SK-N-SH treated with all-trans-retinoic acid at 6 μM for 48 hours (cell line): ENCODE results near the gene HGFAC.

ENCODE experiments used
- ATAC-seq: fragments of 200-7000 bp; cut with Tn5 transposase; 3 replicates; pipeline ENCODE4 v1.9.1; 2020; ENCODE audit warnings: mild to moderate bottlenecking, moderate library complexity
- ARNTL ChIP-seq: fragments of 450-650 bp; formaldehyde crosslinking; IDR thresholded peaks from 2 replicates; pipeline ENCODE4 v1.5.0; 2020; ENCODE audit warnings: low read depth, mild to moderate bottlenecking, moderate library complexity, borderline replicate concordance
- BACH2 ChIP-seq: fragments of 250-450 bp; sonication (Bioruptor Pico); IDR thresholded peaks from 2 replicates; pipeline ENCODE4 v1.9.0; 2021; ENCODE audit warnings: mild to moderate bottlenecking, borderline replicate concordance
- CREB5 ChIP-seq: fragments of 250-450 bp; sonication (Bioruptor Pico); IDR thresholded peaks from 2 replicates; pipeline ENCODE4 v1.5.1; 2020; ENCODE audit warnings: low read depth, mild to moderate bottlenecking, moderate library complexity
- CSDC2 ChIP-seq: fragments of 250-450 bp; sonication (Bioruptor Pico); IDR thresholded peaks from 2 replicates; pipeline ENCODE4 v1.5.0; 2020; ENCODE audit warnings: mild to moderate bottlenecking, moderate library complexity
- CSRNP3 ChIP-seq: fragments of 250-450 bp; sonication (Bioruptor Pico); IDR thresholded peaks from 2 replicates; pipeline ENCODE4 v1.5.1; 2021; ENCODE audit warnings: mild to moderate bottlenecking, moderate library complexity
- ESRRG ChIP-seq: fragments of 250-450 bp; sonication (Bioruptor Pico); IDR thresholded peaks from 2 replicates; pipeline ENCODE4 v1.6.1; 2021; ENCODE audit warnings: mild to moderate bottlenecking
- ISL1 ChIP-seq: fragments of 250-450 bp; sonication (Bioruptor Pico); IDR thresholded peaks from 2 replicates; pipeline ENCODE4 v2.1.2; 2022; ENCODE audit warnings: mild to moderate bottlenecking, moderate library complexity
- OSR1 ChIP-seq: fragments of 250-450 bp; sonication (Bioruptor Pico); IDR thresholded peaks from 2 replicates; pipeline ENCODE4 v1.8.0; 2022; ENCODE audit warnings: moderate library complexity, mild to moderate bottlenecking, inconsistent platforms
- PATZ1 ChIP-seq: fragments of 250-450 bp; sonication (Bioruptor Pico); IDR thresholded peaks from 2 replicates; pipeline ENCODE4 v1.8.0; 2020; ENCODE audit warnings: mild to moderate bottlenecking, moderate library complexity, borderline replicate concordance
- RARB ChIP-seq: fragments of 250-450 bp; sonication (Bioruptor Pico); IDR thresholded peaks from 2 replicates; pipeline ENCODE4 v1.8.0; 2021; ENCODE audit warnings: mild to moderate bottlenecking, moderate library complexity
- TCF4 ChIP-seq: fragments of 250-450 bp; sonication (Bioruptor Pico); IDR thresholded peaks from 2 replicates; pipeline ENCODE4 v1.8.0; 2021; ENCODE audit warnings: mild to moderate bottlenecking, moderate library complexity, borderline replicate concordance
- TOX ChIP-seq: fragments of 250-450 bp; sonication (Bioruptor Pico); IDR thresholded peaks from 2 replicates; pipeline ENCODE4 v1.8.0; 2021; ENCODE audit warnings: mild to moderate bottlenecking, moderate library complexity, borderline replicate concordance
- ZC3H10 ChIP-seq: fragments of 250-450 bp; sonication (Bioruptor Pico); IDR thresholded peaks from 2 replicates; pipeline ENCODE4 v1.5.1; 2021; ENCODE audit warnings: mild to moderate bottlenecking, moderate library complexity
- ZFP3 ChIP-seq: fragments of 250-450 bp; sonication (Bioruptor Pico); IDR thresholded peaks from 2 replicates; pipeline ENCODE4 v1.5.0; 2020; ENCODE audit warnings: mild to moderate bottlenecking, moderate library complexity
- ZNF565 ChIP-seq: fragments of 450-650 bp; formaldehyde crosslinking; conservative IDR thresholded peaks from 2 replicates; pipeline ENCODE4 v1.5.0; 2020; ENCODE audit warnings: low read depth, mild to moderate bottlenecking, moderate library complexity
- ZNF70 ChIP-seq: fragments of 450-650 bp; formaldehyde crosslinking; IDR thresholded peaks from 2 replicates; pipeline ENCODE4 v1.5.0; 2020; ENCODE audit warnings: mild to moderate bottlenecking, moderate library complexity
- ZNF8 ChIP-seq: fragments of 450-650 bp; formaldehyde crosslinking; IDR thresholded peaks from 2 replicates; pipeline ENCODE4 v1.5.0; 2020; ENCODE audit warnings: mild to moderate bottlenecking, moderate library complexity

HGFAC gene

GRCh38 chr4:3479358-3480101 lies 37.8 kb downstream of the HGFAC start:
- no peak for ATAC-seq
- no peak for TF ChIP-seq TCF4 (CRISPR knock-in tag)
- TF ChIP-seq OSR1 (CRISPR knock-in tag), result no peak
- no peak for TF ChIP-seq TOX (CRISPR knock-in tag)
- no peak for TF ChIP-seq CSRNP3
- TF ChIP-seq ISL1 (CRISPR knock-in tag), result no peak
- TF ChIP-seq CREB5 (CRISPR knock-in tag), result no peak

GRCh38 chr4:3480528-3481112 lies 38.9 kb downstream of the HGFAC start:
- ATAC-seq, result peak; percentile 81
- no peak for TF ChIP-seq CREB5 (CRISPR knock-in tag)
- TF ChIP-seq ESRRG (CRISPR knock-in tag), result no peak
- TF ChIP-seq PATZ1, result no peak
- peak; percentile 93 for TF ChIP-seq ZFP3 (CRISPR knock-in tag)

GRCh38 chr4:3481113-3481531 lies 39.4 kb downstream of the HGFAC start:
- TF ChIP-seq ESRRG (CRISPR knock-in tag) (no peak), ARNTL (CRISPR knock-in tag) (no peak), RARB (CRISPR knock-in tag) (no peak), ZNF70 (CRISPR knock-in tag) (no peak)
- no peak for ATAC-seq

- TF ChIP-seq ZNF565 (CRISPR knock-in tag), result no peak
- no peak for TF ChIP-seq OSR1 (CRISPR knock-in tag)
- no peak for TF ChIP-seq ZC3H10
- TF ChIP-seq ZNF70 (CRISPR knock-in tag), result no peak
- TF ChIP-seq ZNF8, result no peak
- TF ChIP-seq CSDC2 (CRISPR knock-in tag), result no peak
- no peak for TF ChIP-seq BACH2 (CRISPR knock-in tag)
- TF ChIP-seq ZFP3 (CRISPR knock-in tag), result no peak
- TF ChIP-seq CREB5 (CRISPR knock-in tag), result no peak
- no peak for TF ChIP-seq CSRNP3
- TF ChIP-seq, all 23 proteins: peak for 0
Observed at GRCh38 chr4:3481783-3482393, 40.1 kb downstream of the HGFAC start.

More at GRCh38 chr4:3481783-3482393, 40.1 kb downstream of the HGFAC start:
- ATAC-seq, result no peak
